Activated T-cell treated with anti-CD3 and anti-CD28 coated beads for 24 hours (primary cell): Measurements from ENCODE around the gene ARL13A.
"Not testable (repeated sequence)": the region's sequence is repeated elsewhere in the genome, so short reads cannot be mapped to it uniquely, and the experiment has no call there.

Source experiments
- DNase-seq: peaks from one replicate; pipeline ENCODE4 v3.0.0-alpha.2; 2020; ENCODE audit warnings: low read depth

Gene ARL13A

DNA sequence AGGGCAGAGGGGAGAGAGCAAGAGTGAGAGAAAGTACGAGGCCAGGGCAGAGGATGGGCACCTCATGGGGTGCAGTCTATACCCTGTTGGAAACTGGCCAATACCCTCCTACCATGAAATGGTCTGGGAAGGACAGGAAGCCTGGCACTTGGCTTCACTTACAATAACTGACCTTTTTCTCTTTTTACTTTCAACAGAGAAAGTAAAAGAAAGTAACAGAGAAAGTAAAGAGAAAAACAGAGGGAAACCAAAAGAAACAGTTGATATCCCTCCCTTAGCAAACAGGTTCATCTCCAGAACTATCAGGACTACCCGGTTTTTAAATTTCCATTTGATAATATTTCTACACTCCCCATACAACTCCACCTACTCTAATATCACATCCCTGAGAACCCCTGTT is 20.6 kb downstream of the ARL13A start:
- no peak for DNase-seq

DNA sequence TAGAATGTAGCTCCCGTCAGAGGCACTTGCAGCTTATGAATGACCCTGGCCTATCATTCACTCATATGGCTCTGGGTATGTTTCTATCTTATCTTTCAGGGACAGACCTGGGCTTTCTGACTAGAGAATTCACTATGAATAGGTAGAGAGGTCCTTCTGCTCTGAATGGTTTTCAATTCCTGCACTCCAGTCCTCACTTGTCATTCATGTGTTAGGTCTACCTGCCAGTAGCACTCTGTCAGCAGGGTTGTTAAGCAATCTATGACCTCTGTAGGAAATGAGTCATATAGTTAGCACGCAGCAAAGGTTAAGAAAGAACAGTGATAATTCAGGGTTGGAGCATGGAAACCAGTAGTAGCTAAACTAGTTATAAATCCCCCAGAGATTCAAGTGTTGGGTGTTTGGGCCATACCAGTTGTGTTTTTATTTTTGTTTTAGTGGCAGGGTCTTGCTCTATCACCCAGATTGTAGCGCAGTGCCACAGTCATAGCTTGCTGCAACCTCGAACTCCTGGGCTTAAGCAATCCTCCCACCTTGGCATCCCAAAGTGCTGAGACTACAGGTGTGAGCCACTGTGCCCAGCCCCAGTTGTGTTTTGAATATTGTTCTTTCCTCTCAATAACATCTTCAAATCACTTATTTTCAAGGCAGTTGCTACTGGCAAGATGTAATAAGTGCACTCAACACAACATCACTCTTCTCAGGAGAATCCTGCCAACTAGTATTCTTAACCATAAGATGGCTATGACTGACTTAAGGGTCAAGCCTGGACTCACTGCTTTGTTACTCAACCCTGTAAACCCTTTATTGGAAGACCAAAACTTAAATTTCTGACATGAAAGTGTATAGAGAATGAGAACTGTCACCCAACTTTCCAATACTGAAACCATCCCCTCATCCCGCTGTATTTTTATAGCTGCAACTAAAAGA is 25.1 kb downstream of the ARL13A start:
- DNase-seq, result no peak

DNA sequence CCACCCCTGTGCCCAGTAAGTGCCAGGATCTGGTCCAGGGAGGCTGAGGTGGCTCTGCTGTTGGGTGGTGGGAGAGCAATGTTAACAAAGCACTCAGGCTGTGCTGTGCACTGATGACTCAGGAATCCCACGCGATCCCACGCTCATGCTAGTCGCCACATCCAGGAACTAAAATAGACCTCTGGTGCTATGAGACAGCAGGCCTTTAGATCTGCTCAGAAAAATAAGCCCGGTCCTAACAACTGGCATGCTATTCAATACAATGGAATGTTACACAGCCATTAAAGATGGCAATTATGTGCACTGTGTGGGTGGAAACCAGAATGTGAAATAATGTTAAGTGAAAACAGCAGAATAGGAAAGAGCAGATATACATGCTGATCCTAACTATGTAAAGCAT is 26.0 kb downstream of the ARL13A start:
- DNase-seq, result peak; percentile 2

- DNase-seq, result no peak
These were observed 29.9 kb downstream of the ARL13A start for GRCh38 chrX:100999451-100999850.

DNA sequence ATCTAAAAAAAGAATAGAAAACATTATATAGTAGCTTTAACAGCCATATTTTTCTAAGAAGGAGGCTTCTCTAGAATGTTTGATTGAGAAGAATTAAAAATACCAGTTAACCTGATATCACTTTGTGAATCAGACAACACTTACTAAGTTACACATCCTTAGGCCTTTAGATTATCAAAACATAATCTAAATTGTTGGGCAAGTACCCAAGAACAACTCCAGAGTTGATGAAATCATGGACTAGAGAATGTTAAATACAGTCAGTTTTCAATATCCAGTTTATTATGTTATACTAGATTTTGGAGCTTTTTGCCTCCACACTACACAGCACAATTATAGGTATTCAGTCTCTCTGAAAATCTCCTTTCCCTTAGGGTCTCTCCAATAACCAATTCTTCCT is 39.6 kb downstream of the ARL13A start:
- no peak for DNase-seq

DNA sequence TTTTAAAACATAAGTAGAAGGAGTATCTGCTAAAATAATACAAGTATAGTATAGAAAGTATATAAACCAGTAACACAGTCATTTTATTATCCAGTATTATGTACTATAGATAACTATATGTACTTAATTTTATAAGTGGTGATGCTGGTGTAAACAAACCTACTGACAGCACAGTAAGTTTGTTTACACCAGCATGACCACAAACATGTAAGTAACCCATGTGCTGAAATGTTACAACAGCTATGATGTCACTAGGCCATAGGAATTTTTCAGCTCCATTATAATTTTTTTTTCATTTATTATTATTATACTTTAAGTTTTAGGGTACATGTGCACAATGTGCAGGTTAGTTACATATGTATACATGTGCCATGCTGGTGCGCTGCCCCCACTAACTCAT is 42.5 kb downstream of the ARL13A start:
- not testable (repeated sequence) for DNase-seq

DNA sequence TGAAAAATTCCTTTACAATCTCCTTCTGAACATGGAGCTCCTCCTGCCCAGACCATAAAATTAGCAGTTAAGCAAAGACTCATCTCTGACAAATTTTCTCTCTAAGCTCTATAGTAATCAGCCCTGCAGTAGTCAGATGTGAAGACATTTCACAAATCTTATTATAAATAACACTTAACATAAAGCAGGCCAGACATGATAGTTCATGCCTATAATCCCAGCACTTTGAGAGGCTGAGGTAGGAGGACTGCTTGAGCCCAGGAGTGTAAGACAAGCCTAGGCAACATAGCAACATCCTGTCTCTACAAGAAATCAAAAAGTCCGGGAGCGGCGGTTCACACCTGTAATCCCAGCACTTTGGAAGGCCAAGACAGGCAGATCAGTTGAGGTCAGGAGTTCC is 52.5 kb downstream of the ARL13A start:
- no peak for DNase-seq

DNA sequence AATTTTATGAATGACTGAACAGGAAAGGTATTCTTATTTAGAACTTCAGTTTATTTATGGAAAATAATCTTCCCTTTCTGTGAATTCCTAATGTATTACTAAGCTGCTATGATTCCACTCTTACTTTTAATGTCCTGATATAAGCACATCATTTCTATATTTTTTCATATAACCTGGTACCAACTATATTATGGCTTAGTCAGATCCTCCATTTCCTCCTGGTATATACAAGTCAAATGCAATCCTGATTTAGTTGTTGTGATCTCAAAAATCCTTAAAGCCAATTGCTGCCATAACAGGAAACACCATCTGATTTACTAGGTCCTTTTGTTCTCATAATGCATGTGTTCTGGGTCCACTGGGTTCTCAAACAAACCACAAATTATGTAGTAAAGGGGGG is 55.6 kb downstream of the ARL13A start:
- DNase-seq, result no peak

- DNase-seq, result no peak
These were observed 59.1 kb downstream of the ARL13A start for GRCh38 chrX:101028562-101028961.

GRCh38 chrX:101029665-101030064 is 60.2 kb downstream of the ARL13A start:
- no peak for DNase-seq

GRCh38 chrX:101037231-101037630 is 67.7 kb downstream of the ARL13A start:
- DNase-seq, result no peak

- no peak for DNase-seq
These were observed 70.7 kb downstream of the ARL13A start for GRCh38 chrX:101040197-101040596.
